Astrocyte (in vitro differentiated cells and primary cell): Measurements from ENCODE around the gene FGF12.

Experiments used
- EZH2 ChIP-seq: IDR thresholded peaks from 2 replicates; pipeline ENCODE4 v1.6.1; 2012; ENCODE audit warnings: mild to moderate bottlenecking, low read length, inconsistent platforms; ENCODE audit not compliant: insufficient read depth
- TF ChIP-seq, protein P1 (sequence below): IDR thresholded peaks from 2 replicates; pipeline ENCODE4 v1.5.1; 2011; ENCODE audit warnings: low read depth, mild to moderate bottlenecking, inconsistent platforms, low read length, moderate library complexity; ENCODE audit not compliant: insufficient read depth

GRCh38 chr3:192090586-192090985, 636.8 kb downstream of the FGF12 start:
- TF ChIP-seq, protein P1, sequence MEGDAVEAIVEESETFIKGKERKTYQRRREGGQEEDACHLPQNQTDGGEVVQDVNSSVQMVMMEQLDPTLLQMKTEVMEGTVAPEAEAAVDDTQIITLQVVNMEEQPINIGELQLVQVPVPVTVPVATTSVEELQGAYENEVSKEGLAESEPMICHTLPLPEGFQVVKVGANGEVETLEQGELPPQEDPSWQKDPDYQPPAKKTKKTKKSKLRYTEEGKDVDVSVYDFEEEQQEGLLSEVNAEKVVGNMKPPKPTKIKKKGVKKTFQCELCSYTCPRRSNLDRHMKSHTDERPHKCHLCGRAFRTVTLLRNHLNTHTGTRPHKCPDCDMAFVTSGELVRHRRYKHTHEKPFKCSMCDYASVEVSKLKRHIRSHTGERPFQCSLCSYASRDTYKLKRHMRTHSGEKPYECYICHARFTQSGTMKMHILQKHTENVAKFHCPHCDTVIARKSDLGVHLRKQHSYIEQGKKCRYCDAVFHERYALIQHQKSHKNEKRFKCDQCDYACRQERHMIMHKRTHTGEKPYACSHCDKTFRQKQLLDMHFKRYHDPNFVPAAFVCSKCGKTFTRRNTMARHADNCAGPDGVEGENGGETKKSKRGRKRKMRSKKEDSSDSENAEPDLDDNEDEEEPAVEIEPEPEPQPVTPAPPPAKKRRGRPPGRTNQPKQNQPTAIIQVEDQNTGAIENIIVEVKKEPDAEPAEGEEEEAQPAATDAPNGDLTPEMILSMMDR = no peak
- TF ChIP-seq EZH2 = no peak
